Astrocyte of the cerebellum (primary cell): Measurements from ENCODE around the gene TMEM117.

Experiments used
- DNase-seq: peaks from one replicate; pipeline ENCODE4 v3.0.0-alpha.2; 2011; ENCODE audit warnings: low read depth
- H3K4me3 ChIP-seq: 2 replicates; pipeline ENCODE4 v1.5.1; 2011; ENCODE audit warnings: mild to moderate bottlenecking, low read depth, low read length, moderate library complexity
- in situ Hi-C: cut with HindIII; loops from 2 replicates; pipeline ENCODE4 v1.10.0; 2017; ENCODE audit warnings: low sequenced_read_pairs
- TF ChIP-seq, protein P1 (sequence below): IDR thresholded peaks from 2 replicates; pipeline ENCODE4 v1.5.1; 2012; ENCODE audit warnings: low read length, low read depth, moderate library complexity, mild to moderate bottlenecking; ENCODE audit errors: missing control alignments

The TMEM117 gene

DNA sequence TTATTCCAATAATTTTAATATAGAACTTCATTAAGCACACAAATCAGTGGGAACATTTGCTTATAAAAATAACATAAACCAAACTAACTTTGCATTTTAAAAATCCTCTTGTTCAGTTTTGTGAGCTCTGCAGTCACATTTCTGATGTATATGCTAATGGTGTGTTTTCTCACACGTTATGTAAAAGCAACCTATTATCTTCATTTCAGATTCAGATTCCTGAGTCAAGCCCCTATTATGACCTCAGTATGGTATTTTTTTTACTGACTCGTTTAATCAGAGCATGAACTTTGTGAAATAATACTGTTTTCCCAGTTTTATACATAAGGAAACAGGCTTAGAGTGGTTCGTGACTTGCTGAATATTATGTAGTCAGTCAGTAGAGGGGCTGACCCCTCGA is 394.0 kb downstream of the TMEM117 start:
- no peak overlapping the region for H3K4me3 ChIP-seq
- TF ChIP-seq, protein P1, sequence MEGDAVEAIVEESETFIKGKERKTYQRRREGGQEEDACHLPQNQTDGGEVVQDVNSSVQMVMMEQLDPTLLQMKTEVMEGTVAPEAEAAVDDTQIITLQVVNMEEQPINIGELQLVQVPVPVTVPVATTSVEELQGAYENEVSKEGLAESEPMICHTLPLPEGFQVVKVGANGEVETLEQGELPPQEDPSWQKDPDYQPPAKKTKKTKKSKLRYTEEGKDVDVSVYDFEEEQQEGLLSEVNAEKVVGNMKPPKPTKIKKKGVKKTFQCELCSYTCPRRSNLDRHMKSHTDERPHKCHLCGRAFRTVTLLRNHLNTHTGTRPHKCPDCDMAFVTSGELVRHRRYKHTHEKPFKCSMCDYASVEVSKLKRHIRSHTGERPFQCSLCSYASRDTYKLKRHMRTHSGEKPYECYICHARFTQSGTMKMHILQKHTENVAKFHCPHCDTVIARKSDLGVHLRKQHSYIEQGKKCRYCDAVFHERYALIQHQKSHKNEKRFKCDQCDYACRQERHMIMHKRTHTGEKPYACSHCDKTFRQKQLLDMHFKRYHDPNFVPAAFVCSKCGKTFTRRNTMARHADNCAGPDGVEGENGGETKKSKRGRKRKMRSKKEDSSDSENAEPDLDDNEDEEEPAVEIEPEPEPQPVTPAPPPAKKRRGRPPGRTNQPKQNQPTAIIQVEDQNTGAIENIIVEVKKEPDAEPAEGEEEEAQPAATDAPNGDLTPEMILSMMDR: no peak
- DNase-seq: no peak
- in situ Hi-C loops: no loop called here

DNA sequence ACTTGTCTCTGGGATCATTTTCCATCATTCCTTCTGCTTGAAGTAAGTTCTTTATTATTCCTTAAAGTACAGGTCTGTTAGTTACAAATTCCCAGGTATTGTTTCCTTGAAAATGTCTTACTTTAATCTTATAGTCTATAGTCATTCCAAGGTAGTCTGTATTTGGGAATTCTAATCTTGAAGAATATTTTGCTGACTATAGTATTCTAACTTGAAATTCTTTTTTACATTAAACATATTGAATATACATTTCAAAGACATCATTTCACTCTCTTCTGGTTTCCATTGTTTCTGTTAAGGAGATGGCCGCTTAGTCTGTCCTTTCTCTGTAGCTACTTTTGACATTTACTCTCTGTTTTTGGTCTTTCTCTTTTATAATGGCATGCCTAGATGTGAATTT is 399.8 kb downstream of the TMEM117 start:
- DNase-seq: no peak
- TF ChIP-seq, protein P1: no peak
- in situ Hi-C loops: no loop called here
- no peak overlapping the region for H3K4me3 ChIP-seq

DNA sequence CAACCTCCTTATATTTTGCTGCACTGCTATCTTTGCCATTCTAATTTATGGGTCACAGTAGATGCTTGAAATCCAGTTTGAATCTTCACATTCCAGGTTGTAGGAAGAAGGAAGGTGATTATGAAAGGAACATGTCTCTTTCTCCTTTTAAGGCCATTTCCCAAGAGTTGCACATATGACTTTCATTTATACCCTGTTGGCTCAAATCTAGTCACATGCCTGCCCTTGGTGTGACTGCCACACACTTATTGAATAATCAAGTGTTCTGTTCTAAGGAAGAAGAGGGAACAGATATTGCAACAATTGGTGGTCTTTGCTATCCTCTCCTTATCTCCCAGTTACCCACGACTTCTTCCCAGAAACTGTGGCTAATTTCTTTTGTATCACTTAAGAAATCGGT is 404.3 kb downstream of the TMEM117 start:
- in situ Hi-C loops: no loop called here
- no peak overlapping the region for H3K4me3 ChIP-seq
- no peak for DNase-seq
- TF ChIP-seq, protein P1: no peak

DNA sequence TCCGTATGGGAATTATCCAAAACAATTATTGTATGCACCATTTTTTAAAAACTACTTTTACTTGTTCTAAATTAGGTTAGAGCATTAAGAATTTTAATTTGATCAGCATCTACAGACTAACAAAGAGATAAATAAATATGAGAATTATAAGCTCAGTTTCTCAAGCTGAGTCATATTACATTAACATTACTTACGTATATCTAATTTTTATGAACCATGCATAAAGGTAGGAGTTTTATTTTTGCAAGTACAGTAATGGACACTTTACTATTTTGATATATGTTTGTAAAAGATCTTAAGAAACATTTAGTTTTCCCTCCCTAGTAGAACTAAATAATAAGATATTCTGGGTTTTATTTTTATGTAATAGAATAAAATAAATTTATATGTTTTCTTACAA is 410.1 kb downstream of the TMEM117 start:
- in situ Hi-C loops: no loop called here
- no peak overlapping the region for H3K4me3 ChIP-seq

DNA sequence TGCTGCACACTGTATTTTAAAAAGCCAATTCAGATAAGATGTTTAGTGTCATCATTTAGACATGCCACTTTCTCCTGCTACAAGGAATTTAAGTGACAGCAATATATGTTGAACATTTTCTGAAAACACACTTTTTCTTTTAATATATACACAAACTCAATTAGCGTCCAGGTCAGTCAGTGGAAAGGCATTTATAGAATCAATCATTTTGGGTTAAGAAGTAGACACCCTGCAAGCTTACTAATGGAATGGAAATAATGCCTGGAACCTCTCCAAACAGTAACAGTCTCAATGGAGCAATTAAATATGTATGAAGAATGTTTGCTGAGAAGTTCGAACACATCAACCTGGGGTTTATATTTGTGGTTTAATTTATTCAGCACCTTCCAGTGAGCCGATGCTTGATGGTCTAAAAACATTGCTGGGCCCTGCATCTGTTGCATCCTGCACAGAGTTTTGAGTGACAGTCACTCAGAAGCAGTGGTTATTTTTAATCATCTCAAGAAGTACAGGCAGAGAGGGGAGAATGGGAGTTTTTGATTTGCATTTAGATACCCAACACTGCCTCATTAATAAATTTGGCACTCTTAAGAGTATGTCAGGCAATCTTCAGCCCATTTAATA is 410.7 kb downstream of the TMEM117 start:
- no peak overlapping the region for H3K4me3 ChIP-seq
- peak; percentile 56 for DNase-seq
- TF ChIP-seq, protein P1: no peak
- in situ Hi-C loops: no loop called here

More for the DNA sequence above, 410.1 kb downstream of the TMEM117 start:
- DNase-seq: no peak
- TF ChIP-seq, protein P1: no peak

DNA sequence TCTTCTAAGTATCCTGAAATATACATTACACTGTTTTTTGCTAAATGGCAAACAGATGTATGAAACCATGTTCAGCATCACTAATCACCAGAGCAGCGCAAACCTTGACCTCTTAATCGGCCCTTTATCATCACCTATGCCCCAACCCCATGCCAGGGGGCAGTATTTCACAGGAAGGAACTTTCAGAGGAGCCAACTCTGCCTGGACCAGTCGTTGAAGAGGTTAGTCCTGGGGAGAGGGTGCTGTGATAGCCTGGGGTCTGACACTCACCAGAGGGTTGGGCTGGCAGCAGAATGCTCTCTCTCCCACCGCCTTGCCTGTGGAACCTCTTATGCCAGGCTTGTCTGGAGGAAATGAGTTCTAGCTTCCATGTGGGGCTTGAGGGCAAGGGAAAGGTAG is 411.7 kb downstream of the TMEM117 start:
- H3K4me3 ChIP-seq: no peak overlapping the region
- in situ Hi-C loops: no loop called here
- TF ChIP-seq, protein P1: no peak

More for the DNA sequence above, 411.7 kb downstream of the TMEM117 start:
- DNase-seq: no peak
